ENCODE results near the gene TMEM175. TPM values are rescaled to one million over a fixed set of nuclear protein-coding genes. Genes with fewer than 3 reads are reported as not detected.

The TMEM175 gene
- total and polyA plus RNA-seq, 2 of the 13 experiments (the other 11 are each of a cell fraction or from before 2014, with no cell fraction given): 5.1 to 9.9 TPM

GRCh38 chr4:986879-987623, 54.8 kb downstream of the TMEM175 start, which contains the start of gene IDUA (continued):
- TF ChIP-seq UBTF (CRISPR knock-in tag; IDR thresholded peaks at IDR 0.05) (peak; percentile 45), FOXC1 (CRISPR knock-in tag; IDR thresholded peaks at IDR 0.05; ENCODE audit: borderline replicate concordance) (no peak), ZSCAN30 (CRISPR knock-in tag; IDR thresholded peaks at IDR 0.05) (no peak), ZBTB14 (CRISPR knock-in tag; IDR thresholded peaks at IDR 0.05) (0 out of 2 replicates have a peak, but pooled peaks have one; percentile 7), MTERF4 (CRISPR knock-in tag; IDR thresholded peaks at IDR 0.05) (no peak; the same call in 1 of the 2 replicates), ZNF20 (CRISPR knock-in tag; IDR thresholded peaks at IDR 0.05) (no peak), ZNF317 (CRISPR knock-in tag; IDR thresholded peaks at IDR 0.05) (no peak), NFKBIZ (CRISPR knock-in tag; IDR thresholded peaks at IDR 0.05) (no peak), ZNF468 (CRISPR knock-in tag; IDR thresholded peaks at IDR 0.05) (0 out of 2 replicates have a peak, but pooled peaks have one; percentile 62), ZNF382 (CRISPR knock-in tag; IDR thresholded peaks at IDR 0.05; ENCODE audit: borderline replicate concordance) (no peak), SPEN (CRISPR knock-in tag; IDR thresholded peaks at IDR 0.05; ENCODE audit: low read depth) (peak; percentile 40), TFDP2 (CRISPR knock-in tag; IDR thresholded peaks at IDR 0.05) (0 out of 2 replicates have a peak, but pooled peaks have one; percentile 19), HNF4A (CRISPR knock-in tag; IDR thresholded peaks at IDR 0.05) (0 out of 2 replicates have a peak, but pooled peaks have one; percentile 6), ZNF660 (CRISPR knock-in tag; IDR thresholded peaks at IDR 0.05; ENCODE audit: borderline replicate concordance, low read depth) (no peak), ZNF276 (CRISPR knock-in tag; IDR thresholded peaks at IDR 0.05; ENCODE audit: low read depth) (0 out of 2 replicates have a peak, but pooled peaks have one; percentile 32), ZNF746 (CRISPR knock-in tag; IDR thresholded peaks at IDR 0.05) (peak; percentile 72; the same call in 1 of the 2 replicates), HIVEP1 (CRISPR knock-in tag; IDR thresholded peaks at IDR 0.05) (0 out of 2 replicates have a peak, but pooled peaks have one; percentile 61), RNF2 (conservative IDR thresholded peaks at IDR 0.05; ENCODE audit: low read depth) (0 out of 2 replicates have a peak, but pooled peaks have one; percentile 33), BATF2 (CRISPR knock-in tag; IDR thresholded peaks at IDR 0.05) (peak; percentile 32; the same call in 1 of the 2 replicates), KDM5A (IDR thresholded peaks at IDR 0.05; ENCODE audit: borderline replicate concordance, low read length) (0 out of 2 replicates have a peak, but pooled peaks have one; percentile 21)

Measured in HepG2 (cell line).